Measurements from ENCODE around the gene ZNF620. TPM values are rescaled to one million over a fixed set of nuclear protein-coding genes. Genes with fewer than 3 reads are reported as not detected.

ZNF620 gene
- total RNA-seq, 1 experiment from 2014 or later: 4.1 TPM

DNA sequence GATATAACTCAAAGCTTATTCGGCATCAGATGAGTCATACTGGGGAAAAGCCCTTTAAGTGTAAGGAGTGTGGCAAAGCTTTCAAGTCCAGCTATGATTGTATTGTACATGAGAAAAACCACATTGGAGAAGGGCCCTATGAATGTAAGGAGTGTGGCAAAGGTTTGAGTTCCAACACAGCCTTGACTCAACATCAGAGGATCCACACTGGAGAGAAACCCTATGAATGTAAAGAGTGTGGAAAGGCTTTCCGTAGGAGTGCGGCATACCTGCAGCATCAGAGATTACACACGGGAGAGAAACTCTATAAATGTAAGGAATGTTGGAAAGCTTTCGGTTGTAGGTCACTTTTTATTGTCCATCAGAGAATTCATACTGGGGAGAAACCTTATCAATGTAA is 26.4 kb downstream of the ZNF620 start:
- DNase-seq: no peak
- POLR2A ChIA-PET (ENCODE audit: unreplicated experiment): no interaction called here
- BruUV-seq (replicated peaks): no TSS peak
- no peaks in the 10 kb centered on the region for H3F3A ChIP-seq (ENCODE audit: insufficient read depth, low read depth)
- H3K9me2 ChIP-seq (ENCODE audit: insufficient read depth): no peaks in the 10 kb centered on the region
- intact Hi-C loops (cut with micrococcal nuclease; ENCODE audit: unreplicated experiment): no loop called here
- H3K4me2 ChIP-seq: no peak overlapping the region
- H3K4me1 ChIP-seq (replicated peaks; ENCODE audit: insufficient read depth): no peaks in the 10 kb centered on the region
- no peaks in the 10 kb centered on the region for H3K79me2 ChIP-seq (ENCODE audit: low read depth)
- H3K36me3 ChIP-seq (ENCODE audit: low read depth): peaks cover 71% of the 10 kb centered on the region
- H3K4me3 ChIP-seq: no peak overlapping the region
- H3K27me3 ChIP-seq (ENCODE audit: insufficient read depth, low read depth): no peaks in the 10 kb centered on the region
- no peaks in the 10 kb centered on the region for H4K20me1 ChIP-seq (ENCODE audit: insufficient read depth)
- H3K9me3 ChIP-seq (ENCODE audit: insufficient read depth, low read depth): peaks cover 12% of the 10 kb centered on the region; the same call in 1 of the 2 replicates
- no peak for TF ChIP-seq EZH2 (IDR thresholded peaks at IDR 0.05; ENCODE audit: low read depth)
- TF ChIP-seq, protein P1, sequence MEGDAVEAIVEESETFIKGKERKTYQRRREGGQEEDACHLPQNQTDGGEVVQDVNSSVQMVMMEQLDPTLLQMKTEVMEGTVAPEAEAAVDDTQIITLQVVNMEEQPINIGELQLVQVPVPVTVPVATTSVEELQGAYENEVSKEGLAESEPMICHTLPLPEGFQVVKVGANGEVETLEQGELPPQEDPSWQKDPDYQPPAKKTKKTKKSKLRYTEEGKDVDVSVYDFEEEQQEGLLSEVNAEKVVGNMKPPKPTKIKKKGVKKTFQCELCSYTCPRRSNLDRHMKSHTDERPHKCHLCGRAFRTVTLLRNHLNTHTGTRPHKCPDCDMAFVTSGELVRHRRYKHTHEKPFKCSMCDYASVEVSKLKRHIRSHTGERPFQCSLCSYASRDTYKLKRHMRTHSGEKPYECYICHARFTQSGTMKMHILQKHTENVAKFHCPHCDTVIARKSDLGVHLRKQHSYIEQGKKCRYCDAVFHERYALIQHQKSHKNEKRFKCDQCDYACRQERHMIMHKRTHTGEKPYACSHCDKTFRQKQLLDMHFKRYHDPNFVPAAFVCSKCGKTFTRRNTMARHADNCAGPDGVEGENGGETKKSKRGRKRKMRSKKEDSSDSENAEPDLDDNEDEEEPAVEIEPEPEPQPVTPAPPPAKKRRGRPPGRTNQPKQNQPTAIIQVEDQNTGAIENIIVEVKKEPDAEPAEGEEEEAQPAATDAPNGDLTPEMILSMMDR (conservative IDR thresholded peaks at IDR 0.05): no peak
- CTCF ChIA-PET: no interaction called here
- H3K27ac ChIP-seq: no peak overlapping the region
- H2AFZ ChIP-seq: no peak overlapping the region

DNA sequence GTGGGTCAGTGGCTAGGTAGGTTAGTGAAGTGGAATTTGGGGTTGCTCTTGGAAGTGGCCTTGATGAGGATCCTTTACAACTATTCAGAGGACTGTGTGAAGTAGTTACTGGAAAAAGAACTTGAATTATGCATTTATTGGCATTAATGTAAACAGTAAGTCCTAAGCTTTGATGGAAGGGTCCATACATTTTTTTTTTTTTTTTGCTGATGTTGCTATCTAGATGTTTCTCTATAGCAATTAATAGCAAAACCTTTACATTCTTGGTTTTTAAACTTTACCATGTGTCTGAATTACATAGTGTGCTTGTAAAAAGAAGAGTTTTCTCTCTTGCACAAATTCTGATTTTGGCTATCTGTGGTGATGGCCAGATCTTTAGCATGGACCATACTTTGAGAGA is 28.4 kb downstream of the ZNF620 start:
- no peaks in the 10 kb centered on the region for H3K9me2 ChIP-seq (ENCODE audit: insufficient read depth)
- H4K20me1 ChIP-seq (ENCODE audit: insufficient read depth): no peaks in the 10 kb centered on the region
- H3F3A ChIP-seq (ENCODE audit: insufficient read depth, low read depth): no peaks in the 10 kb centered on the region; the same call in 1 of the 2 replicates
- no peak overlapping the region for H3K4me3 ChIP-seq
- no peaks in the 10 kb centered on the region for H3K4me1 ChIP-seq (replicated peaks; ENCODE audit: insufficient read depth)
- H3K79me2 ChIP-seq (ENCODE audit: low read depth): no peaks in the 10 kb centered on the region
- no peak overlapping the region for H3K27ac ChIP-seq
- no peak overlapping the region for H2AFZ ChIP-seq
- H3K27me3 ChIP-seq (ENCODE audit: insufficient read depth, low read depth): no peaks in the 10 kb centered on the region
- CTCF ChIA-PET: no interaction called here
- DNase-seq: no peak
- TF ChIP-seq, protein P1 (conservative IDR thresholded peaks at IDR 0.05): no peak
- TF ChIP-seq EZH2 (IDR thresholded peaks at IDR 0.05; ENCODE audit: low read depth): no peak
- peaks cover 65% of the 10 kb centered on the region for H3K36me3 ChIP-seq (ENCODE audit: low read depth)
- POLR2A ChIA-PET (ENCODE audit: unreplicated experiment): no interaction called here
- intact Hi-C loops (cut with micrococcal nuclease; ENCODE audit: unreplicated experiment): no loop called here
- no peak overlapping the region for H3K4me2 ChIP-seq
- H3K9me3 ChIP-seq (ENCODE audit: insufficient read depth, low read depth): peaks cover 14% of the 10 kb centered on the region; the same call in 1 of the 2 replicates
- no TSS peak for BruUV-seq (replicated peaks)

DNA sequence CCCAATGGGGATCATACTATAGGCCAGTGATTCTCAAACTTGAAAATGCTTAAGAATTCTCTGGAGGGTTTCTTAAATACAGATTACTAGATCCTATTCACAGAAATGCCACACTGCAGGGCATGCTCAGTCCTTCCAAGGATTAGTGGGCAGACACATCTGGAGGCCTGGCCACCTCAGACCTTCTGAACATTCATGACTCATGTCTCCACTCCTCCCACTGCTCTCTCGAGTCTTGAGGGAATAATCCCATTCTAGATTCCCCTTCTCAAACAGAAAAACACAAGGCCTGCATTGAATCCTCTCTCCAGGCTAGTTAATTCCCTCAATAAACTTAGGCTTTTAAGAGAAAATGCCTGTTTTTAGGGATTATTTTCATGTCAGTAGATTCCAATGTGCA is 41.0 kb downstream of the ZNF620 start:
- Histone ChIP-seq H3K36me3 (ENCODE audit: low read depth) (no peaks in the 10 kb centered on the region), H3K27me3 (ENCODE audit: insufficient read depth, low read depth) (no peaks in the 10 kb centered on the region), H2AFZ (no peak overlapping the region), H3K4me1 (replicated peaks; ENCODE audit: insufficient read depth) (no peaks in the 10 kb centered on the region), H3K27ac (no peak overlapping the region), H3K9me3 (ENCODE audit: insufficient read depth, low read depth) (no peaks in the 10 kb centered on the region; the same call in 1 of the 2 replicates), H4K20me1 (ENCODE audit: insufficient read depth) (no peaks in the 10 kb centered on the region), H3F3A (ENCODE audit: insufficient read depth, low read depth) (no peaks in the 10 kb centered on the region), H3K4me3 (no peak overlapping the region), H3K4me2 (no peak overlapping the region), H3K9me2 (ENCODE audit: insufficient read depth) (no peaks in the 10 kb centered on the region), H3K79me2 (ENCODE audit: low read depth) (no peaks in the 10 kb centered on the region)
- no peak for DNase-seq
- intact Hi-C loops (cut with micrococcal nuclease; ENCODE audit: unreplicated experiment): no loop called here
- no TSS peak for BruUV-seq (replicated peaks)
- ChIA-PET CTCF (no interaction called here), POLR2A (ENCODE audit: unreplicated experiment) (no interaction called here)
- TF ChIP-seq EZH2 (IDR thresholded peaks at IDR 0.05; ENCODE audit: low read depth): no peak
- TF ChIP-seq, protein P1 (conservative IDR thresholded peaks at IDR 0.05): no peak

All from PC-9 (cell line).